HG02870 (cell line): ENCODE data around the gene TTC39A.
A peak's percentile ranks its signal among the peaks of the same experiment; 100 is the strongest.

Source experiments
- ATAC-seq: cut with Tn5 transposase; IDR thresholded peaks from one replicate; pipeline ENCODE4 v1.9.1; 2021; ENCODE audit warnings: mild to moderate bottlenecking, moderate library complexity; ENCODE audit not compliant: unreplicated experiment

Gene TTC39A

GRCh38 chr1:51299185-51299885 is 31.0 kb downstream of the TTC39A start:
- no peak for ATAC-seq

- no peak for ATAC-seq
Measured at GRCh38 chr1:51298322-51298705, 32.0 kb downstream of the TTC39A start.

DNA sequence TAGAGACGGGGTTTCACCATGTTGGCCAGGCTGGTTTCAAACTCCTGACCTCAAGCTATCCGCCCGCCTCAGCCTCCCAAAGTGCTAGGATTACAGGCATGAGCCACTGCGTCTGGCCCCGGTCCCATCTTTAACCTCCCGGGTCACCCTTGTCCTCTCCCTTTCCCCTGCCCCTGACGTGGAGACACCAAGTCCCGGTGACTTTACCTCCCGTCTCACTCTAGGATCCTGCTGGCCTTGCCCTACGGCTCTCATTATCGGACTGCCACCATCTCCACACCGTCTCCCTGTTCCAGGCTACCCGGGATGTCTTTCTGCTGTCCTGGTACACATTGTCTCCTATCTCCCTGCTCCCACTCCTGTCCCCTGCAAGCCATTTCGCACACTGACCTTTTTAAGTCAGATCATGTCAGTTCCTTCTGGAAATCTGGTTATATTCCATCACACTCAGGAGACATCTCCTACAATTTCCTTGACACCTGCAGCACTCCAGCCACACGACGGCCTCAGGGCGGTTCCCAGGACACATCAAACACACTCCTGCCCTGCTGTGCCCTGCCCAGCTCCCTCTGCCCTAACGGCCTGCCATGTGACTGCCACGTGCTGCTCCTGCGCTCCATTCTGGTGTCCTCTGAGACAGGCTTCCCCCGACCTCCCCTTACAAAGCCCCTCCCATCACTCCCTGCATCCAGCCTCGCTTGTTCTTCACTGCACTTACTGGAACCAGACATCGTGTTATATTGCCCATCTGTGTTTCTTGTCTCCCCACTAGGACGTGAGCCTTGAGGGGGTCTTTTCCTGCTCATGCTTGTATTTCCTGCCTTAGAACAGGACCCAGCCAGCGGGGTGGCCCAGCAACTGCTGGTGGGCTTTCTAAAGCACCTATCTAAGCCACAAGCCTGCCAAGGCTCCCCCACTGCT is 32.7 kb downstream of the TTC39A start:
- no peak for ATAC-seq

GRCh38 chr1:51296383-51297357 is 33.7 kb downstream of the TTC39A start:
- peak; percentile 41 for ATAC-seq

DNA sequence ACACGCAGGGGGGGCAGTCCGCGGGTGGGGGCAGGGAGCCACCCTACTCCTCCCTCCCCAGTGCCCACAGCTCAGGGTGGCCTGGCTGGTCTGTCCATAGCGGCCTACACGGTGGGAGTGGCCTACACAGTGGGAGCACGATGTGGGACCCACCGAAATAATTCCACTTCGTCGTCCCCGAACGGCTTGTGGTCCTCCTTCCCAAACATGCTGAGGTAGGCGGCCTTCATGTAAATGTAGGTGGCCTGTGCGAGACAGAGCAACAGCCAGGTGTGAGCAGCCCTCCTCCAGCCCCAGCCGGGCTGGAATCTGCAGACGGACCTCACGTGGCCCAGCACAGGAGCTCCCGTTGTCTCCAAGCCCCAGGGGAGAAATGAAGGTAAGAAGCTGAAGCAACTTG is 34.4 kb downstream of the TTC39A start:
- no peak for ATAC-seq

- ATAC-seq = no peak
Measured at GRCh38 chr1:51294566-51295184, 35.7 kb downstream of the TTC39A start.

DNA sequence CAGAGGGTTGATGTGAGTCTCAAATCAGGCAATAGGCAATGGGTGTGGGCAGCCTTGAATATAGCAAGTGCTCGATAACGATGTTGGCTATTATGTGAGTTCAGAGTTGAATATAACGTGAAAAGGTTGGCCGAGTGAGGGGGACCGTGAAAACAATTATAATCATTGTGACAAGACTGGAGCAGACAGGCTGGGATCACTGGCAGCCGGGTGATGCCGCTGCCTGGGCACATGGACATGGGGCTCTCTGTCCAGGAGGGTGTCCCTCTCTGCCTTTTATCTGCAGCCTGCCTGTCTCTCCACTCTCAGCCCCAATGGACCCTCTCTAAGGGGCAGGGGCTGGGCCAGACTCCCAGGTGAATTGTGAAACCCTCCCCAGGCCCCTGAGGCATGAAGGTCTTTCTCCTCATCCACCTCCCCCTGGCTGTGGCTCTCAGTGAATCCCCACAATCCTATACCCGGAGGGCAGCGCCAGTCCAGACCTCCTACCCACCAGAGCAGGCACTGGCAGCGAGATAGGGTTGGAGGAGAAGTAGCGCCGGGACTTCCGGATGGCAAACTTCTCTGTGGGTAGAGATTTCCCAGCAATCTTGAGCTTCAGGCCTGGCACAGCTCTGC is 36.4 kb downstream of the TTC39A start:
- ATAC-seq = no peak

DNA sequence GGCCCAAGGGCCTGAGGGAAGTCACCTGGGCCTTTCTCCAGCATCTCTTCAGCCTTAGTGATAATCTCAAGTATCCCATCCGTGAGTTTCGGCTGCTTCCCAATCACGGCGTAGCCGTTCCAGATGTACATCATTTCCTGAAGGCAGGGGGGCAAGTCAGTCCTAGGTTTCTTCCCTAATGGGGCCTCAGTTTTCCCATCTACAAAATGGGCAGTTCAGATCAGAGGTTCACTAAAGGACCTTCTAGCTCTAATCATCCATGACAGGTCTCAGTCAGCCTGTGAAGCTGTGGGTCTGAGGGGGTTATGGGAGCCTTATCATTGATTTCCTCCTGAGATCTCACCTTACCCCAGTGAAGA is 39.9 kb downstream of the TTC39A start:
- no peak for ATAC-seq

GRCh38 chr1:51289676-51290488 is 40.5 kb downstream of the TTC39A start:
- ATAC-seq = no peak

DNA sequence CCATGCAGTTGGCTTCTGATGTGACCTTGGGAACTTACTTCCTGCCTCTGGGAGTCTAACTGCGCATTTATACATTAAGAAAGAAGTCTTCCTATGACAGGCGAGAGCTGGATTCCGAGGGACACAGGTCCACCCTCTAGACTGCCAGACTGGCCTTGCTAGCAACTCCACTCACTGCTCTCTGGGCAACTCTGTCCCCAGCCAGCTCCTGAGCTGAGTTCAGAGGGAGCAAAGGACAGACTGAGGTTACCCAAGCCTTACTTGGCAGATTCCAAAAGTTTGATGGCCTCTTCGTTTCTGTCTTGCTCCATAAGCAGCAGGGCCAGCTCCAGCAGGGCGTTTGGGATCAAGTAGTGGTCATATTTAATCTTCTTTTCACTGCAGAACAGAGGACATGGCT is 41.8 kb downstream of the TTC39A start:
- no peak for ATAC-seq

GRCh38 chr1:51287966-51288365 is 42.4 kb downstream of the TTC39A start:
- ATAC-seq = no peak

GRCh38 chr1:51285055-51285454 is 45.3 kb downstream of the TTC39A start:
- peak; percentile 92 for ATAC-seq

GRCh38 chr1:51284487-51284954 is 45.8 kb downstream of the TTC39A start:
- peak; percentile 34 for ATAC-seq

GRCh38 chr1:51283979-51284378 is 46.4 kb downstream of the TTC39A start:
- no peak for ATAC-seq

GRCh38 chr1:51282605-51283004 is 47.8 kb downstream of the TTC39A start:
- ATAC-seq = no peak

DNA sequence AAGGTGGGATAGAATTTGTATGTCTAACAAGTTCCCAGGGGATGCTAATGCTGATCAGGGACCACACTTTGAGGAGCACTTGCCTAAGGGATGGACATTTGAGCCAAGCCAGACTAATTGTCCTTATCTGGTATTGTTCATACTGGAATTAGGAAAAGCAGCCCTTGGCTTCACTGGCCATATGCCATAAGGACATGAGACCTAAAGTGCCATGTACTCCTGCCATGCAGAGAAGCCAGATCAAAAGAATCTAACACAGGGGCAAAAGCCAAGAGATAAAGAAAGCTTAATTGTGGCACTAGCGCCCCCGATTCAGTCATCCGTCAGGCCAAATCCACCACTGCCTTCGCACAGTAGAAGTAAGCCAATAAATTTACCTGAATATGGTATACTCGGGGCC is 48.6 kb downstream of the TTC39A start:
- ATAC-seq = no peak

DNA sequence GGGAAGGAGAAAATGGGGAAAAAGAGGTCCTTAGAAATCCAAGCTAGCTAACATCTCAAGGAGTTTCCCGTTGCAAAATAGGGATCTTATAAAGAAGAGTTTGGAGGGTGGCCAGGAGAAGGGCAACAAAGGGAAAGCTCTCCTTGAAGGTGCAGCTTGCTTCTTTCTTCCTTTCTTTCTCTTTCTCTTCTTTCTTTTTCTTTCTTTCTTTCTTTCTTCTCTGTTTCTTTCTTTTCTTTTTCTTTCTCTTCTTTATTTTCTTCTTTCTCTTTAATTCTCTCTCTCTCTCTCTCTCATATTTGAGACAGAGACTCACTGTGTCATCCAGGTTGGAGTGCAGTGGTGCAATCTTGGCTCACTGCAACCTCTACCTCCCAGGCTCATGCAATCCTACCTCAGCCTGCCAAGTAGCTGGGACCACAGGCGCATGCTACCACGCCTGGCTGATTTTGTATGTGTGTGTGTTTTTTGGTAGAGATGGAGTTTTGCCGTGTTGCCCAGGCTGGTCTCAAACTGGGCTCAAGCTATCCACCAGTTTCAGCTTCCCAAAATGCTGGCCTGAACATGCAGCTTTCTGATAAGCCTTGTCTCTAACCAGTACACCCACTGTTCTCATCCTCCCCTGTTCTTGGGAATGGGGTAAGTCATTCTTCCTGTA is 49.9 kb downstream of the TTC39A start:
- no peak for ATAC-seq

- ATAC-seq = no peak
Measured at GRCh38 chr1:51276286-51276685, 54.1 kb downstream of the TTC39A start.

DNA sequence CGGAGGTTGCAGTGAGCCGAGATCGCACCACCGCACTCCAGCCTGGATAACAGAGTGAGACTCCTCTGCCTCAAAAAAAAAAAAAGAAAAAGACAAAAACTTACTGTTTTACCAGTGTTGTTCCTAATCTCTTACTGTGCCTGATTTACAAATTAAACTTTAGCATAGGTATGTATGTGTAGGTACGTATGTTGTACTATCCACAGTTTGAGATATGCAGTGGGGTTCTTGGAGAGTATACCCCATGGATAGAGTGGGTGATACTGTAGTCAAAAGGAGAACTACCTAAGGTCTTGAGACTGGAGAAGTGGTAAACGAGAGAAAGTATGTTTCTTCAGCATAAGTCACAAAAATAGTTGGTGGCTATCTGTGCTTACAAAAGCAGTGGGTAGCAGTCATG is 55.7 kb downstream of the TTC39A start:
- ATAC-seq = no peak
